MM.1S (cell line): ENCODE results near the gene PSMC6.

Source experiments
- EZH2phosphoT487 ChIP-seq: fragments of 300-600 bp; sonication (generic); IDR thresholded peaks from 2 replicates; pipeline ENCODE4 v1.6.1; 2018; ENCODE audit warnings: antibody characterized with exemption, low read length
- TF ChIP-seq, protein P1 (sequence below): fragments of 300-600 bp; sonication (generic); IDR thresholded peaks from 2 replicates; pipeline ENCODE4 v1.5.1; 2016; ENCODE audit warnings: antibody characterized with exemption, low read length, mixed read lengths

DNA sequence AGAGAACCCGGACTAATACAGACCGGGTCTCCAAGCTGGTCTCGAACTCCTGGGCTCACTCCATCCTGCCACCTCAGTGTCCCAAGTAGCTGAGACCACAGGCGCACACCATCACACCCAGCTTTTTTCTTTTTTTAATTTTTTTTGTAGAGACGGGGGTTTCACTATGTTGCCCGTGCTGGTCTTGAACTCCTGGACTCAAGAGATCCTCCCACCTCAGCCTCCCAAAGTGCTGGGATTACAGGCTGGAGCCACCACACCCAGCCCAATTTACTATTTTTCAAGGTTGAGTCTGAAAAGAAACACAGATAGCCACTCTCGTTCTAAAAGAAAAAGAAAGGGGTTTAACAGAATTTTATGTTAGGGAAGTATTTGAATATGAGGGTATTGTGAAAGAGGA is 13.5 kb upstream of the PSMC6 start:
- TF ChIP-seq, protein P1, sequence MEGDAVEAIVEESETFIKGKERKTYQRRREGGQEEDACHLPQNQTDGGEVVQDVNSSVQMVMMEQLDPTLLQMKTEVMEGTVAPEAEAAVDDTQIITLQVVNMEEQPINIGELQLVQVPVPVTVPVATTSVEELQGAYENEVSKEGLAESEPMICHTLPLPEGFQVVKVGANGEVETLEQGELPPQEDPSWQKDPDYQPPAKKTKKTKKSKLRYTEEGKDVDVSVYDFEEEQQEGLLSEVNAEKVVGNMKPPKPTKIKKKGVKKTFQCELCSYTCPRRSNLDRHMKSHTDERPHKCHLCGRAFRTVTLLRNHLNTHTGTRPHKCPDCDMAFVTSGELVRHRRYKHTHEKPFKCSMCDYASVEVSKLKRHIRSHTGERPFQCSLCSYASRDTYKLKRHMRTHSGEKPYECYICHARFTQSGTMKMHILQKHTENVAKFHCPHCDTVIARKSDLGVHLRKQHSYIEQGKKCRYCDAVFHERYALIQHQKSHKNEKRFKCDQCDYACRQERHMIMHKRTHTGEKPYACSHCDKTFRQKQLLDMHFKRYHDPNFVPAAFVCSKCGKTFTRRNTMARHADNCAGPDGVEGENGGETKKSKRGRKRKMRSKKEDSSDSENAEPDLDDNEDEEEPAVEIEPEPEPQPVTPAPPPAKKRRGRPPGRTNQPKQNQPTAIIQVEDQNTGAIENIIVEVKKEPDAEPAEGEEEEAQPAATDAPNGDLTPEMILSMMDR = no peak
- TF ChIP-seq EZH2phosphoT487 = no peak
